Stimulated activated CD8-positive, alpha-beta memory T cell treated with anti-CD3 and anti-CD28 coated beads, Interleukin-2, amount 100 ng/mL, for 48 hours (primary cell): ENCODE measurements around the gene IGF2BP3.

Experiments
- DNase-seq, 2 donors: peaks; one replicate each; pipeline ENCODE4 v3.0.0-alpha.2; 2020; ENCODE audit warnings: low read depth in 2 of 2

IGF2BP3 gene

GRCh38 chr7:23472046-23472445 is 1.8 kb upstream of the IGF2BP3 start:
- no peak for DNase-seq

GRCh38 chr7:23471106-23471859 is 992 bp upstream of the IGF2BP3 start:
- DNase-seq: peak in 1 of 2 donors; percentile 23

GRCh38 chr7:23469961-23470250 is 385 bp downstream of the IGF2BP3 start:
- DNase-seq: no peak

- peak in 1 of 2 donors; percentile 7 for DNase-seq
Observed at GRCh38 chr7:23469150-23469960, 936 bp downstream of the IGF2BP3 start.

GRCh38 chr7:23468526-23469149 is 1.7 kb downstream of the IGF2BP3 start:
- DNase-seq: no peak

GRCh38 chr7:23467806-23468525 is 2.3 kb downstream of the IGF2BP3 start:
- no peak for DNase-seq

- no peak for DNase-seq
Observed at GRCh38 chr7:23467291-23467805, 2.9 kb downstream of the IGF2BP3 start.

- no peak for DNase-seq
Observed at GRCh38 chr7:23462846-23463245, 7.4 kb downstream of the IGF2BP3 start.

- DNase-seq: no peak
Observed at GRCh38 chr7:23458044-23458443, 12.2 kb downstream of the IGF2BP3 start.

GRCh38 chr7:23456093-23456492 is 14.2 kb downstream of the IGF2BP3 start:
- no peak for DNase-seq

- no peak for DNase-seq
Observed at GRCh38 chr7:23454881-23455526, 15.3 kb downstream of the IGF2BP3 start.

- no peak for DNase-seq
Observed at GRCh38 chr7:23450518-23450917, 19.8 kb downstream of the IGF2BP3 start.

GRCh38 chr7:23449941-23450340 is 20.4 kb downstream of the IGF2BP3 start:
- no peak for DNase-seq

- no peak for DNase-seq
Observed at GRCh38 chr7:23445326-23445725, 25.0 kb downstream of the IGF2BP3 start.

GRCh38 chr7:23443974-23444373 is 26.3 kb downstream of the IGF2BP3 start:
- DNase-seq: no peak

GRCh38 chr7:23438171-23438570 is 32.1 kb downstream of the IGF2BP3 start:
- no peak for DNase-seq

- DNase-seq: no peak
Observed at GRCh38 chr7:23434147-23434917, 36.0 kb downstream of the IGF2BP3 start.

- DNase-seq: no peak
Observed at GRCh38 chr7:23431702-23432199, 38.5 kb downstream of the IGF2BP3 start.

GRCh38 chr7:23430893-23431259 is 39.4 kb downstream of the IGF2BP3 start:
- DNase-seq: no peak

- no peak for DNase-seq
Observed at GRCh38 chr7:23426876-23427275, 43.4 kb downstream of the IGF2BP3 start.

GRCh38 chr7:23422909-23423308 is 47.4 kb downstream of the IGF2BP3 start:
- DNase-seq: no peak
